Measurements from ENCODE around the gene TYR.

DNA sequence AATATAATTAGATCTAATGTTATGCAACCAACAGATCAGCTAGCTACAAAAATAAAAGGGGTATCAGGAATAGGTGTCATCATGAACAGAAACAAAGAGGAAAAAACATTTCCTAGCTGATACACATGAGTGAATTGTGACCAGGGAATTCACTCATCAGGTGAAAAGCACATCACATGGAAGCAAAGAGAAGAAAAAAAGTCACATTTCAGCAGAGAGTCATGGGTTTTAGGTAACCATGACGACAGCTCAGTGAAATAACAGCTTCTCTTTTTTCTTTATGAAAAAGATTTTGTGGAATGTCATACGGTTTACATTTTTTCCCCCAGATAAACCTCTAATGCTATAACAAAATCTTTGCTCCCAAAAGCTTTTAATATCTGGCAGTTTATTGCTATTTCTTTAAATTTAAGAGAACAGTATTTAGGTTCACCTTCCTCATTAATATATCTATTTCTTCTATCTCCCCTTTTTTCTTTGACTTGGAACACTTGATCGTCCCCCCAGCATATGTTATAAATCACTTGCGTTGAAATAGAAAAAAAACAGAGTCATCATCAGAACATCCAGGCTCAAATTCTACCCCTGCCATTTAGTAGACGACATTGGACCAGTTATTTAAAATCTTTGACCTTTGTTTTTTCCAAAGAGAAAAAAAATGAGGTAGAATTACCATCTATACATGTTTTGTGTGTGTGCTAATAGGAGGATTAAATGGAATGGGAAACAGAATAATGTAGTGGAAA is 5.3 kb downstream of the TYR start:
- TF ChIP-seq, protein P1, sequence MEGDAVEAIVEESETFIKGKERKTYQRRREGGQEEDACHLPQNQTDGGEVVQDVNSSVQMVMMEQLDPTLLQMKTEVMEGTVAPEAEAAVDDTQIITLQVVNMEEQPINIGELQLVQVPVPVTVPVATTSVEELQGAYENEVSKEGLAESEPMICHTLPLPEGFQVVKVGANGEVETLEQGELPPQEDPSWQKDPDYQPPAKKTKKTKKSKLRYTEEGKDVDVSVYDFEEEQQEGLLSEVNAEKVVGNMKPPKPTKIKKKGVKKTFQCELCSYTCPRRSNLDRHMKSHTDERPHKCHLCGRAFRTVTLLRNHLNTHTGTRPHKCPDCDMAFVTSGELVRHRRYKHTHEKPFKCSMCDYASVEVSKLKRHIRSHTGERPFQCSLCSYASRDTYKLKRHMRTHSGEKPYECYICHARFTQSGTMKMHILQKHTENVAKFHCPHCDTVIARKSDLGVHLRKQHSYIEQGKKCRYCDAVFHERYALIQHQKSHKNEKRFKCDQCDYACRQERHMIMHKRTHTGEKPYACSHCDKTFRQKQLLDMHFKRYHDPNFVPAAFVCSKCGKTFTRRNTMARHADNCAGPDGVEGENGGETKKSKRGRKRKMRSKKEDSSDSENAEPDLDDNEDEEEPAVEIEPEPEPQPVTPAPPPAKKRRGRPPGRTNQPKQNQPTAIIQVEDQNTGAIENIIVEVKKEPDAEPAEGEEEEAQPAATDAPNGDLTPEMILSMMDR (conservative IDR thresholded peaks at IDR 0.05) = no peak
- no peak for TF ChIP-seq ZFX (IDR thresholded peaks at IDR 0.05)

Data from C4-2B (cell line).